GM12873 (cell line): ENCODE measurements around the gene ZBTB38.

Experiments
- TF ChIP-seq, protein P1 (sequence below): IDR thresholded peaks from 2 replicates; pipeline ENCODE4 v1.5.1; 2012; ENCODE audit warnings: low read depth, mild to moderate bottlenecking, moderate library complexity, low read length, control low read depth; ENCODE audit not compliant: insufficient read depth; ENCODE audit errors: missing control alignments

Gene ZBTB38

DNA sequence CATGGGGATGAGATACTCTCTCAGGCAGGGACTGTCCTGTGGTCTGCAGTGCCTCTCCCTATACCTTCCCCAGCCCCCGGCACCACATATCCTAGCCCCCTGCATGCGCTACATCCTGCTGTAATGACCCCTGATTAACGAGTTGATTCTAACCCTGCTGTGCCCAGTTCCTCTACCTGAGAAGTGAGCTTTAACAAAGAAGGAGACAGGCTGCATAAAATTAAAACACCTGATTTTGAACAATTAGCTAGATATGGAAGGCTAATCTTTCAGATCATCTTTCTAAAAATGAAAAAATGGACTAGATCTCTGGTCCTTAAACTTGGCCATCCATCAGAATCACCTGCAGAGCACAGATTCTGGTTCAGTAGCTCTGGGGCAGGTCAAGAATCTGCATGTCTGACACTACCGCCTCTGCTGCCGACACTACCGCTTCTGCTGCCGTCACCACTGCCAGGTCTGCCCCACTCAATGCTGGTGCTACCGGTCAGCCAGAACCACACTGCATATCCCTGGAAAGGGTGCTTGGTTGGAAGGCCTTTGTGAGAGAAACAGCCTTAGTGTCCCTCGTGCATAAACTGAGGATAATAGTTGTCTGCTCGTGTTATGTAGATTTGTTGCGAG, 33.6 kb upstream of the ZBTB38 start:
- TF ChIP-seq, protein P1, sequence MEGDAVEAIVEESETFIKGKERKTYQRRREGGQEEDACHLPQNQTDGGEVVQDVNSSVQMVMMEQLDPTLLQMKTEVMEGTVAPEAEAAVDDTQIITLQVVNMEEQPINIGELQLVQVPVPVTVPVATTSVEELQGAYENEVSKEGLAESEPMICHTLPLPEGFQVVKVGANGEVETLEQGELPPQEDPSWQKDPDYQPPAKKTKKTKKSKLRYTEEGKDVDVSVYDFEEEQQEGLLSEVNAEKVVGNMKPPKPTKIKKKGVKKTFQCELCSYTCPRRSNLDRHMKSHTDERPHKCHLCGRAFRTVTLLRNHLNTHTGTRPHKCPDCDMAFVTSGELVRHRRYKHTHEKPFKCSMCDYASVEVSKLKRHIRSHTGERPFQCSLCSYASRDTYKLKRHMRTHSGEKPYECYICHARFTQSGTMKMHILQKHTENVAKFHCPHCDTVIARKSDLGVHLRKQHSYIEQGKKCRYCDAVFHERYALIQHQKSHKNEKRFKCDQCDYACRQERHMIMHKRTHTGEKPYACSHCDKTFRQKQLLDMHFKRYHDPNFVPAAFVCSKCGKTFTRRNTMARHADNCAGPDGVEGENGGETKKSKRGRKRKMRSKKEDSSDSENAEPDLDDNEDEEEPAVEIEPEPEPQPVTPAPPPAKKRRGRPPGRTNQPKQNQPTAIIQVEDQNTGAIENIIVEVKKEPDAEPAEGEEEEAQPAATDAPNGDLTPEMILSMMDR, result no peak

DNA sequence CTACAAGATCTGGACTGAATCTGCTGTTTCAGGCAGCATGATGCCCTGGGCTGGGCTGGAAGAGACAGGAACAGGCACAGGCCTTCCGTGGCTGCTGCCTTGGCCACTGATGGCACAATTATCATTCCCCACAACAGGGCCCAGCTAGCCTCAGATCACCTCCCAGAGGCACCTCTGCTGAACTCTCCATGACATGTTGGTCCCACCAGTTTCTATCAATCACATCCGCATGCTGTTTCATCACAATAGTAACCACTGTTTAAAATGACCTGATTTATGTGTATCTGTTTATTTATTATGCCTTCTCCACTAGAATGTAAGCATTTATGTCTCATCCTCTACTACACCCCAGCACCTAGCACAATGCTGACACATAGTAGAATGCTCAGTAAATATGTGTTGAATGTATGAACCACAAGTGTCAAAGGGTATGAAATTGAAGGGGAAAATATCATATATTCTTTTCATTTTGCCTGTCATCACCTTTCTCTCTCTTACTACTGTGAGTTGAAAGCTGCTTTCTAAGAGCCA, 32.7 kb upstream of the ZBTB38 start:
- TF ChIP-seq, protein P1, result no peak

DNA sequence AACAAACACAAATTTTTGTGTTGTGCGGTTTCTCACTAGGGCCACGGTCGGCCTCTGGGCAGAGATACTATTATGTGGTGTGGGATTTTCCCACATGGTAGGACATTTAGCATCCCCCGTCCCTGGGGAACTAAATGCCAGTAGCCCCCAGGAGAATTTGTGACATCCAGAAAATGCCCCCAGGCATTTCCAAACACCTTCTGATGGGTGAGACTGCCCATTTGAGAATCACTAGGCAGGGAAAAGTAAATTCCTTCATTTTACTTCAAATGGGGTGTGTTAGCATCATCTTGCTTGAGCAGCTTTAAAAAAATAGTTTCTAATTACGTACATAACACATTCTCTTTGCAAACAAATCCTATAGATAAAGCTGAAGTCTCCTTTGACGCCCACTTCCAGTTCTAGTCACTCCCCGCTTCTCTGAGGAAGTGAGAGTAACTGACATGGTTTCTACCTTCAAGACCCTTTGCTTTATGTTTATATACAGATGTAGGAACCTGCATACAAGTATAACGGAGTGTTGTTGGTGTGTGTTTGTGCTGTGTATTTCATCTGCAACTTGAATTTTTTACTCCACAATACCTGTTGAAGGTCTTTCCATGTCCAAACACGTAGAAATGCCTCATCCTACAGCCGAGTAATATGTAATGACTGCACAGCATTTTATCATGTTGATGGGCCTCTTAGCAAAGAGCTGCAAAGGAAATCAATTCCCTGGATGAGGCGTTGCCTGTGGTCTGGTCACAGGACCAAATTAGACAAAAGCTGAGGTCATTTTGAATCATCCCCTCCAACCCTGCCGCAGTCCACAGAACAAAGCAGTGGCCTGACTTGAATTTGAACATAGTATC, 31.4 kb upstream of the ZBTB38 start:
- TF ChIP-seq, protein P1, result no peak

DNA sequence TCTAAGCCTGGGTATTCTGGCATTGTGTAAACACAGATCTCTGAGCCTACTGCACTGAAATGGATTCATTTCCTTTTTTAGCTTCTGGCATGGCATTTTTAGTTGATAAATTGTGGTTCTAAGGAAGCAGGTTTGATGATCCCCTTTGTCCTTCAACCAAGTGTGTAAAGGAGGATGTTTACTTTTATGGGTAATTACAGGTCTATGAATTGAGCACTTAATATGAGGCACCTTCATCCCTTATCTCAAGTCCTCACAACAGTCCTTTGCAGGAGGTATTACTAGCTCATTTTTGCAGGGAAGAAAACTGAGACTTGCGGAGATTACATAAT, 30.8 kb upstream of the ZBTB38 start:
- TF ChIP-seq, protein P1, result no peak

DNA sequence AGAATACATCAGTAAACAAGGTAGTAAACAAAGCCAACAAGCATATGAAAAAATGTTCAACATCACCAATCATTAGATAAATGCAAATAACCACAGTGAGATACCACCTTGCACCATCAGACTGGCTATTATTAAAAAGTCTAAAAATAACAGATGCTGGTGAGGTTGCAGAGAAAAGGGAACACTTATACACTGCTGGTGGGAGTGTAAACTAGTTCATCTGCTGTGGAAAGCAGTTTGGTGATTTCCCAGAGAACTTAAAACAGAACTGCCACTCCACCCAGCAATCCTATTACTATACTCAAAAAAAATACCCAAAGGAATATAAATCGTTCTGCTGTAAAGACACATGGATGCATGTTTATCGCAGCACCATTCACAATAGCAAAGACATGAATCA, 30.3 kb upstream of the ZBTB38 start:
- TF ChIP-seq, protein P1, result no peak

DNA sequence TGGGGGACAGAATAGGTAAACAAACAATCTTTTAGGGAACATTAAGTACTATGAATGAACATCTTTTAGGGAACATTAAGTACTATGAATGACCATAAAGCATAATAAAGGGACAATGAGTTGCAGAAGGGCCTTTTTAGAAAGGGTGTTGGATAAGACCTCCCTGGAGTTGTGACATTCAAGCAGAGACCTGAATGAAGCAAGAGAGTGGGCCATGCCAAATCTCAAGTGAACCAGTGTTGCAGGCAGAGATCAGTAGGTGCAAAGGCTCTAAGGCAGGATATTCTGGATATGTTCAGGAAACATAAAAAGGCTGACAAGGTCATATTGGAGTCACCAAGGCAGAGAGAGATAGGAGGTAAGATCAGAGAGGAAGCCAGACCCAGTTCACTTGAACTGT, 29.4 kb upstream of the ZBTB38 start:
- TF ChIP-seq, protein P1, result no peak

DNA sequence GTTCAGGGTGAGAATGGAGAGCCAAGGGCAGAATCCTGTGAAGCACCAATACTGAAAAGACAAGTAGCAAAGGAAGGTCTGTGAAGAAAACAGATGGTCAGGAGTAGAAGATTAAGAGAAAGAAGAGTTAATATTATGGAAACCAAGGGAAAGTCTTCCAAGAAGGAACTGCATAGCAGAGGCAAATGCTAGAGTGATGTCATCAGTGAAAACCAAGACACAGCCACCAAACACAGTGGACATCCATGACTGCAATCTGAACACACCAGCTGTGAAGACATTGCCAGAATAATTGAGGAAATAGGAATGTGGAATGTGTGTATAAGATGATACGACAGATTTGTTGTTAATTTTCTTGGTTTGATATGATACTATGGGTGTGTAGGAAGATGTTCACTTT, 26.8 kb upstream of the ZBTB38 start:
- TF ChIP-seq, protein P1, result no peak
